8988T (cell line): ENCODE data around the gene PDE6B.

Experiments
- DNase-seq: peaks from one replicate; pipeline ENCODE4 v3.0.0; 2011

Gene PDE6B

DNA sequence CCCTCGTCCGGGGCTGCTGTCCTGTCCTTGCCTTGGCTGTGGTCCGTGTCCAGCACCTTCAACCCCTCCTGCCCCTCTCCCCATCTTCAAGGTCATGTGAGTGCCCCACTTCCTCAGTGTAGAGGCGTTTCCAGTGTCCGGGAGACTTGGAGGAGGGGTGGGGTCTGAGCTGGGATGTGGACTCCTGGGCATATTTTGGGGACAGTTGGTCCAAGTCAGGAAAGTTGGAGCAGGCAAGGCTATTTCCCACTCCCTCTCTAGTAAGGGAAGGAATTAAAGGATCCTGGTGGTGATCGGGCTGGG is 83.2 kb downstream of the PDE6B start:
- DNase-seq, result no peak

DNA sequence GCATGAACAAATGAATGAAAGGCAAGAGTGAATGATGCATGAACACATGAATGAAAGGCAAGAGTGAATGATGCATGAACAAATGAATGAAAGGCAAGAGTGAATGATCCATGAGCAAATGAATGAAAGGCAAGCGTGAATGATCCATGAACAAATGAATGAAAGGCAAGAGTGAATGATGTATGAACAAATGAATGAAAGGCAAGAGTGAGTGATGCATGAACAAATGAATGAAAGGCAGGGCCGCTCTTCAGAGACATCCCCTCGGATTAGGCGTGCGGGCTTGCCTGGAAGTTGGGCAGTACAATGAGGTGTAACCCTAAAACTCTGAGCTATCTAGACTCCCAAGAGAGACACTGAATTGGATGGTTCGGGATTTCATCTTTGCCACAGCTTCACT is 84.0 kb downstream of the PDE6B start:
- DNase-seq, result no peak

GRCh38 chr4:710116-710515 is 84.7 kb downstream of the PDE6B start:
- no peak for DNase-seq

- DNase-seq, result no peak
Measured at GRCh38 chr4:710916-711315, 85.5 kb downstream of the PDE6B start.

- DNase-seq, result no peak
Measured at GRCh38 chr4:712093-712492, 86.7 kb downstream of the PDE6B start.

DNA sequence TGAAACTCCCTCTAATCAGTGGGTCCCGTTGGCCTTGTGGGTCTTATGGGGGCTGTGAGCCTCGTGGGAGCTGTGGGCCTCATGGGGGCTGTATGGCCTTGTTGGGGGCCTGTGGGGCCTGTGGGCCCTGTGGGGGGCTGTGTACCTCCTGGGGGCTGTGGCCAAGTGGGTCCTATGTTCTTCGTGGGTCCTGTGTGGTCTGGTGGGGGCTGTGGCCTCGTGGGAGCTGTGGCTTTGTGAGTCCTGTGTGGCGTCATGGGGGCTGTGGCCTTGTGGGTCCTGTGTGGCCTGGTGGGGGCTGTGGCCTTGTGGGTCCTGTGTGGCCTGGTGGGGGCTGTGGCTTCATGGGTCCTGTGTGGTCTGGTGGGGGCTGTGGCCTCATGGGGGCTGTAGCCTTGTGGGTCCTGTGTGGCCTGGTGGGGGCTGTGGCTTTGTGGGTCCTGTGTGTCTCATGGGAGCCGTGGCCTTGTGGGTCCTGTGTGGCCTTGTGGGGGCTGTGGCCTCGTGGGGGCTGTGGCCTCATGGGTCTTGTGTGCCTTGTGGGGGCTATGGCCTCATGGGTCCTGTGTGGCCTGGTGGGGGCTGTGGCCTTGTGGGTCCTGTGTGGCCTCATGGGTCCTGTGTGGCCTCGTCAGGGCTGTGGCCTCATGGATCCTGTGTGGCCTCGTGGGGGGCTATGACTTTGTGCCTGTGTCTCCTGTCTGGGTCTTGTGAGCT is 87.7 kb downstream of the PDE6B start:
- DNase-seq, result no peak

- DNase-seq, result no peak
Measured at GRCh38 chr4:714087-714486, 88.7 kb downstream of the PDE6B start.

GRCh38 chr4:717601-718320 is 92.4 kb downstream of the PDE6B start:
- DNase-seq, result no peak

- DNase-seq, result no peak
Measured at GRCh38 chr4:718460-718859, 93.1 kb downstream of the PDE6B start.
